K562 (cell line): ENCODE results near the gene IFRD1. TPM values are rescaled to one million over a fixed set of nuclear protein-coding genes. Genes with fewer than 3 reads are reported as not detected.

Experiments used
- ATAC-seq: fragments of 200-7000 bp; cut with Tn5 transposase; 3 replicates; pipeline ENCODE4 v1.9.1; 2020; ENCODE audit warnings: moderate library complexity
- BruUV-seq: library from RNA; stranded (reverse); fragments of 400-500 nt; replicated peaks from 2 replicates; lab custom pipeline; 2021; lab: Mats Ljungman, UMichigan
- CTCF ChIA-PET: fragments of 300-600 bp; formaldehyde crosslinking; extraction: SDS; loops from one replicate; lab custom pipeline; 2021; ENCODE audit warnings: low intra/inter-chr PET ratio; lab: Yijun Ruan, JAX
- POLR2A ChIA-PET: fragments of 300-600, 350-650 bp; sonication (Branson Sonifier 250); formaldehyde crosslinking; extraction: SDS; loops from one replicate; lab custom pipeline; 2021; ENCODE audit warnings: antibody characterized with exemption, inconsistent platforms; lab: Yijun Ruan, JAX
- DNase-seq, 4 experiments: peaks; one replicate each; pipeline versions ENCODE4 v3.0.0 to v3.0.0-alpha.2; 2011 to 2018; ENCODE audit warnings: low spot score in 3 of 4, mixed read lengths in 3 of 4; ENCODE audit errors: extremely low read depth in 1 of 4
- FAIRE-seq: peaks from 2 replicates; lab custom pipeline; 2011; peaks lifted over from hg19 to GRCh38; lab: Jason Lieb, UNC
- H2AFZ ChIP-seq: 2 replicates; pipeline ENCODE4 v1.6.0; 2011; ENCODE audit warnings: low read depth, low read length, control low read depth, inconsistent platforms
- H3K27ac ChIP-seq: fragments of 200-600 bp; 3 replicates; pipeline ENCODE4 v1.8.0; 2011; ENCODE audit warnings: low read depth, mild to moderate bottlenecking, control low read depth, inconsistent platforms, low read length, moderate library complexity, mixed read lengths; ENCODE audit errors: extremely low read depth
- H3K27me3 ChIP-seq, 2 experiments: fragments of 300-600 bp in 1 of 2; 2 replicates in 1 of 2; 3 replicates in 1 of 2; pipeline versions ENCODE4 v1.6.0 to v1.8.0; 2011; ENCODE audit warnings: inconsistent platforms in 2 of 2, low read length in 2 of 2, mild to moderate bottlenecking in 1 of 2, mixed read lengths in 1 of 2, moderate library complexity in 1 of 2; ENCODE audit not compliant: control insufficient read depth in 2 of 2, insufficient read depth in 2 of 2
- H3K36me3 ChIP-seq: fragments of 300-600 bp; 3 replicates; pipeline ENCODE4 v1.8.0; 2011; ENCODE audit warnings: mild to moderate bottlenecking, low read length, inconsistent platforms; ENCODE audit not compliant: control insufficient read depth, insufficient read depth
- H3K4me1 ChIP-seq, 2 experiments: fragments of 200-600 bp in 1 of 2; replicated peaks in 1 of 2; 2 replicates in 1 of 2; 3 replicates in 1 of 2; pipeline versions ENCODE4 v1.5.1 to v1.8.0; 2011; ENCODE audit warnings: inconsistent platforms in 2 of 2, low read length in 2 of 2, mild to moderate bottlenecking in 1 of 2, mixed read lengths in 1 of 2, moderate library complexity in 1 of 2; ENCODE audit not compliant: control insufficient read depth in 2 of 2, insufficient read depth in 2 of 2
- H3K4me2 ChIP-seq: 2 replicates; pipeline ENCODE4 v1.6.1; 2011; ENCODE audit warnings: low read length, control low read depth, inconsistent platforms, mixed read lengths; ENCODE audit not compliant: insufficient read depth
- H3K4me3 ChIP-seq: fragments of 200-600 bp; sonication (generic), shearing (Covaris generic); 2 replicates; pipeline ENCODE4 v1.5.1; 2016; ENCODE audit warnings: control low read depth, inconsistent platforms
- H3K79me2 ChIP-seq: fragments of 200-600 bp; 3 replicates; pipeline ENCODE4 v1.8.0; 2011; ENCODE audit warnings: low read length, inconsistent platforms; ENCODE audit not compliant: control insufficient read depth, insufficient read depth
- H3K9ac ChIP-seq, 2 experiments: 2 replicates each; pipeline versions ENCODE4 v1.6.0 to v1.6.1; 2011; ENCODE audit warnings: low read depth in 2 of 2, low read length in 2 of 2, control low read depth in 1 of 2, inconsistent platforms in 1 of 2, mild to moderate bottlenecking in 1 of 2, mixed read lengths in 1 of 2; ENCODE audit not compliant: insufficient read depth in 1 of 2
- H3K9me1 ChIP-seq: one replicate; pipeline ENCODE4 v1.6.0; 2011; ENCODE audit warnings: inconsistent platforms, mild to moderate bottlenecking, low read length, moderate library complexity; ENCODE audit not compliant: control insufficient read depth, insufficient read depth
- H3K9me3 ChIP-seq: replicated peaks from 2 replicates; pipeline ENCODE4 v1.5.1; 2011; ENCODE audit warnings: low read depth, low read length, inconsistent platforms; ENCODE audit not compliant: control insufficient read depth, insufficient read depth
- H4K20me1 ChIP-seq: replicated peaks from 2 replicates; pipeline ENCODE4 v1.6.1; 2011; ENCODE audit warnings: low read length, inconsistent platforms, mixed read lengths; ENCODE audit not compliant: control insufficient read depth, insufficient read depth
- CREBBP ChIP-seq: IDR thresholded peaks from one replicate; pipeline ENCODE4 v1.6.1; 2012; ENCODE audit warnings: low read depth, mild to moderate bottlenecking, control low read depth, inconsistent platforms, low read length
- POLR2AphosphoS2 ChIP-seq: IDR thresholded peaks from 2 replicates; pipeline ENCODE4 v1.6.1; 2012; ENCODE audit warnings: low read length, improper control_type of control experiment
- TCF3 ChIP-seq: sonication (generic); formaldehyde crosslinking; IDR thresholded peaks from 2 replicates; pipeline ENCODE4 v1.4.0; 2020; ENCODE audit warnings: mild to moderate bottlenecking, missing genetic modification reagents
- ZNF780A ChIP-seq: fragments of 250-450 bp; sonication (Bioruptor Pico); IDR thresholded peaks from 2 replicates; pipeline ENCODE4 v1.5.0; 2021; ENCODE audit warnings: mild to moderate bottlenecking
- WGBS: fragments of 100-300 bp; shearing (Covaris generic); methylation state at CpG from one replicate; pipeline ENCODE4 v1.1.6; 2016; ENCODE audit warnings: low coverage, mixed read lengths; ENCODE audit not compliant: insufficient coverage; ENCODE audit errors: missing lambda C conversion rate; 5-methylcytosine and 5-hydroxymethylcytosine counted together
- in situ Hi-C: fragments of 300-500 bp; cut with MboI; formaldehyde crosslinking; loops from 4 replicates; pipeline ENCODE4 v1.15.0; 2018; ENCODE audit warnings: inconsistent platforms, mixed read lengths
- intact Hi-C: fragments of 100-400 bp; cut with micrococcal nuclease; formaldehyde crosslinking; loops from 2 replicates; pipeline ENCODE4 v1.14.2; 2022
- polyA plus RNA-seq, 8 experiments: library from polyadenylated mRNA; depleted of rRNA in 4 of 8; stranded (reverse) in 5 of 8; unstranded in 3 of 8; fragments of >200 nt; fragmentation: Nextera tagmentation in 2 of 8; fragmentation: Illumina TruSeq in 1 of 8; extraction: Ambion mirVana in 2 of 8; extraction: Trizol in 1 of 8; gene quantifications; 2 replicates each; pipeline versions ENCODE4 v1.2.1 to v1.2.3, GENCODE V29; 2011 to 2014; ENCODE audit warnings: inconsistent platforms in 1 of 8, missing spikeins in 1 of 8
- total RNA-seq, 7 experiments: library from RNA; depleted of rRNA in 6 of 7; stranded (reverse); fragments of >200 nt in 6 of 7; fragmentation: Illumina TruSeq in 2 of 7; extraction: Trizol in 2 of 7; gene quantifications; 2 replicates each; pipeline versions ENCODE4 v1.2.1 to v1.2.3, GENCODE V29; 2011 to 2021; ENCODE audit warnings: low replicate concordance in 1 of 7

Gene IFRD1
- total and polyA plus RNA-seq, 9 of the 15 experiments (the other 6 are each of a cell fraction or from before 2014, with no cell fraction given), result 27.6 to 81.8 (median 68.1) TPM

GRCh38 chr7:112420236-112420861, 29.9 kb upstream of the IFRD1 start:
- H3K4me2 ChIP-seq, result no peak overlapping the region
- H3K4me1 ChIP-seq, result peaks cover 0 to 20% of the 10 kb centered on the region in 2 experiments; a peak in 4 of 5 replicates
- H3K4me3 ChIP-seq, result no peak overlapping the region
- in situ Hi-C loops (no loop called here), intact Hi-C loops (loop anchor here (10.0 kb wide), 1 partner anchor 556 kb away; no protein-coding TSS in a partner anchor)
- FAIRE-seq (no peak), ATAC-seq (no peak; the same call in none of the 3 replicates), DNase-seq (no peak)
- no peaks in the 10 kb centered on the region for H4K20me1 ChIP-seq
- no peak for TF ChIP-seq ZNF780A
- TF ChIP-seq CREBBP, result no peak
- no peak for TF ChIP-seq POLR2AphosphoS2
- TF ChIP-seq TCF3 (CRISPR knock-in tag), result no peak
- no peaks in the 10 kb centered on the region for H3K9me3 ChIP-seq
- no peak overlapping the region; a peak in 1 of 4 replicates for H3K9ac ChIP-seq
- no peaks in the 10 kb centered on the region for H3K9me1 ChIP-seq
- peak overlapping the region; percentile 78 for H2AFZ ChIP-seq
- H3K27ac ChIP-seq, result no peak overlapping the region
- ChIA-PET POLR2A (interaction anchor here (0.6 to 3.6 kb wide), 2 partner anchors 30 to 358 kb away, joined by 4 to 19 read pairs; partner anchors contain the start of gene IFRD1), CTCF (no interaction called here)
- BruUV-seq, result no TSS peak
- WGBS, result 34% methylated on average over 9 of the region's 9 CpGs
- peaks cover 0 to 4% of the 10 kb centered on the region in 2 experiments; a peak in 1 of 5 replicates for H3K27me3 ChIP-seq
- H3K36me3 ChIP-seq, result no peaks in the 10 kb centered on the region
- no peaks in the 10 kb centered on the region for H3K79me2 ChIP-seq
